ENCODE results near the gene SP2. TPM values are rescaled to one million over a fixed set of nuclear protein-coding genes. Genes with fewer than 3 reads are reported as not detected.
A peak's percentile ranks its signal among the peaks of the same experiment; 100 is the strongest.

The SP2 gene
- total RNA-seq, 1 donor from 2014 or later: 18.6 TPM

DNA sequence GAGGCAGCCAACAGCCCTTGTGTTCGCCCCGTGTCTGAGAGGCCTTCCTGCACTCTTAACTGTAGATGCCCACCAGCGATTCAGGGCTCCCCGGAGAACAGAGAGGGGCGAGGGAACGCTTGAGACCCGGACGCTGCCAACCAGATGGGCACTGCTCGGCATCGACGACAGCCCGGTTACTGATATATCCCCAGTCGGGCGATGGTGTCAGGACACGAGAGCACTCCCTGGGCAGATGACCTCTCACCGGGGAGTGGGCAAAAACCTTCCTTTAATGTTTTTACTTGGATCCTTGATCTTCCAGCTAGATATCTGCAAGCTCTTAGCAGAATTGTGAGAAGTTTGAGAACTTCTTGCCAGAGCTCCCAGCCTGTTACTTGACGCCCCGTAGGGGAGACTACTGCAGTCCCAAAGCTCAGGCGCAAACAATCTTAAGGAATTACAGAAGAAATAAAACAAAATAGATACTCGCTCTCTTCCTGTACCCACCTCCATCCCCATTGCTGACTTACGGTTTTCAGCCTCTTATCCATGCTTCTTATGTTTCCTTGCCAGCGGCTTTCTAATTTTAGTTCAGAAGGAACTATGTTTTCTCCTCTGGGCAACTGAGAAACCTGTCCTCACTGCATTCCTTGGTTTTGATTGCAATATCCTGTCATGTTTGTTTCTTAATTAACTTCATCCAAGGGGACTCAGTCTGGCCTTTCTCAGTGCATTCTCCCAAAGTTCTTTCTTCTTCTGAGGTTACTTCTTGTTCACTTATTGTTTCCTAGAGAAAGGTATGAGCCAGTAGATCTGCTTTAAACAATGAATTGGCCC lies 845 bp downstream of the SP2 start:
- Mint-ChIP-seq H3K9me3 (ENCODE audit: low read depth) (no peaks in the 10 kb centered on the region), H3K4me3 (ENCODE audit: low read depth) (peak overlapping the region; percentile 96), H3K27ac (peak overlapping the region; percentile 88), H3K4me1 (ENCODE audit: low read depth) (peaks cover 25% of the 10 kb centered on the region), H3K27me3 (no peaks in the 10 kb centered on the region), H3K36me3 (ENCODE audit: insufficient read depth) (peaks cover 2% of the 10 kb centered on the region)
- TF ChIP-seq, protein P1, sequence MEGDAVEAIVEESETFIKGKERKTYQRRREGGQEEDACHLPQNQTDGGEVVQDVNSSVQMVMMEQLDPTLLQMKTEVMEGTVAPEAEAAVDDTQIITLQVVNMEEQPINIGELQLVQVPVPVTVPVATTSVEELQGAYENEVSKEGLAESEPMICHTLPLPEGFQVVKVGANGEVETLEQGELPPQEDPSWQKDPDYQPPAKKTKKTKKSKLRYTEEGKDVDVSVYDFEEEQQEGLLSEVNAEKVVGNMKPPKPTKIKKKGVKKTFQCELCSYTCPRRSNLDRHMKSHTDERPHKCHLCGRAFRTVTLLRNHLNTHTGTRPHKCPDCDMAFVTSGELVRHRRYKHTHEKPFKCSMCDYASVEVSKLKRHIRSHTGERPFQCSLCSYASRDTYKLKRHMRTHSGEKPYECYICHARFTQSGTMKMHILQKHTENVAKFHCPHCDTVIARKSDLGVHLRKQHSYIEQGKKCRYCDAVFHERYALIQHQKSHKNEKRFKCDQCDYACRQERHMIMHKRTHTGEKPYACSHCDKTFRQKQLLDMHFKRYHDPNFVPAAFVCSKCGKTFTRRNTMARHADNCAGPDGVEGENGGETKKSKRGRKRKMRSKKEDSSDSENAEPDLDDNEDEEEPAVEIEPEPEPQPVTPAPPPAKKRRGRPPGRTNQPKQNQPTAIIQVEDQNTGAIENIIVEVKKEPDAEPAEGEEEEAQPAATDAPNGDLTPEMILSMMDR (IDR thresholded peaks at IDR 0.05; ENCODE audit: unreplicated experiment): no peak
- no peak for DNase-seq (ENCODE audit: low spot score, unreplicated experiment)

DNA sequence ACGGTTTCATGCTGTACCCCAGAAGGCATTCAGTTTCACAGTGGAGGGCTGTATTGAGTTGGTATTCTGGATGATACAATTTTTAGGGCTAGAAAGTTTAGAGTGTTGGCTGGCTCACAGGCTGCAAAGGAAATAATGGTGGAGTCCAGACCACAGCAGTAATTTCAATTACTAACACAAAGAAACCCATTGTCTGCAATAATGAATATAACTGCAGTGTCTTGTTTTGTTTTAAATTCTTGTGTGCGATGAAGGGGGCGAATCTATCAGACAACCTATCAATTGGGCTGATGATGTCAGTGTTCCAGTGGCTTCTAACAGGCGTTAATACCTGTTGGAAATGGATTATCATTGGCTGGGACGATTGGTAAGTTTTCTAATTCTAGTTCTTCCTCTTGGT lies 1.5 kb downstream of the SP2 start:
- H3K27me3 Mint-ChIP-seq: no peaks in the 10 kb centered on the region
- H3K4me1 Mint-ChIP-seq (ENCODE audit: low read depth): peaks cover 30% of the 10 kb centered on the region
- DNase-seq (ENCODE audit: low spot score, unreplicated experiment): no peak
- peak overlapping the region; percentile 6 for H3K27ac Mint-ChIP-seq
- TF ChIP-seq, protein P1 (IDR thresholded peaks at IDR 0.05; ENCODE audit: unreplicated experiment): no peak
- H3K4me3 Mint-ChIP-seq (ENCODE audit: low read depth): peak overlapping the region; percentile 96
- H3K9me3 Mint-ChIP-seq (ENCODE audit: low read depth): no peaks in the 10 kb centered on the region
- peaks cover 2% of the 10 kb centered on the region for H3K36me3 Mint-ChIP-seq (ENCODE audit: insufficient read depth)

GRCh38 chr17:47898241-47898640 lies 2.2 kb downstream of the SP2 start:
- Mint-ChIP-seq H3K4me1 (ENCODE audit: low read depth) (peaks cover 30% of the 10 kb centered on the region), H3K9me3 (ENCODE audit: low read depth) (no peaks in the 10 kb centered on the region), H3K4me3 (ENCODE audit: low read depth) (no peak overlapping the region), H3K27me3 (no peaks in the 10 kb centered on the region), H3K36me3 (ENCODE audit: insufficient read depth) (peaks cover 5% of the 10 kb centered on the region), H3K27ac (peak overlapping the region; percentile 6)
- no peak for DNase-seq (ENCODE audit: low spot score, unreplicated experiment)
- TF ChIP-seq, protein P1 (IDR thresholded peaks at IDR 0.05; ENCODE audit: unreplicated experiment): no peak

GRCh38 chr17:47899643-47900042 lies 3.6 kb downstream of the SP2 start:
- H3K9me3 Mint-ChIP-seq (ENCODE audit: low read depth): no peaks in the 10 kb centered on the region
- H3K27ac Mint-ChIP-seq: no peak overlapping the region
- TF ChIP-seq, protein P1 (IDR thresholded peaks at IDR 0.05; ENCODE audit: unreplicated experiment): no peak
- peaks cover 20% of the 10 kb centered on the region for H3K4me1 Mint-ChIP-seq (ENCODE audit: low read depth)
- no peak for DNase-seq (ENCODE audit: low spot score, unreplicated experiment)
- H3K36me3 Mint-ChIP-seq (ENCODE audit: insufficient read depth): peaks cover 9% of the 10 kb centered on the region
- no peaks in the 10 kb centered on the region for H3K27me3 Mint-ChIP-seq
- no peak overlapping the region for H3K4me3 Mint-ChIP-seq (ENCODE audit: low read depth)

- no peak for DNase-seq (ENCODE audit: low spot score, unreplicated experiment)
- Mint-ChIP-seq H3K27me3 (no peaks in the 10 kb centered on the region), H3K9me3 (ENCODE audit: low read depth) (no peaks in the 10 kb centered on the region), H3K36me3 (ENCODE audit: insufficient read depth) (peaks cover 9% of the 10 kb centered on the region), H3K4me3 (ENCODE audit: low read depth) (no peak overlapping the region), H3K4me1 (ENCODE audit: low read depth) (peaks cover 16% of the 10 kb centered on the region), H3K27ac (no peak overlapping the region)
- TF ChIP-seq, protein P1 (IDR thresholded peaks at IDR 0.05; ENCODE audit: unreplicated experiment): no peak
Measured at GRCh38 chr17:47901423-47901822, 5.4 kb downstream of the SP2 start.
